Measurements from ENCODE around the gene UFSP1. TPM values are rescaled to one million over a fixed set of nuclear protein-coding genes. Genes with fewer than 3 reads are reported as not detected.

UFSP1 gene
- total and polyA plus RNA-seq, 10 of the 15 experiments (the other 5 are each of a cell fraction or from before 2014, with no cell fraction given) = 0.14 to 10.6 (median 2.8) TPM

- no peak for TF ChIP-seq RFX5 (IDR thresholded peaks at IDR 0.05; ENCODE audit: low read depth, low read length)
- TF ChIP-seq TBL1XR1 (IDR thresholded peaks at IDR 0.05; ENCODE audit: low read depth, low read length) = no peak
- TF ChIP-seq ZNF687 (IDR thresholded peaks at IDR 0.05) = 0 out of 2 replicates have a peak, but pooled peaks have one; percentile 29
- TF ChIP-seq SP1 (IDR thresholded peaks at IDR 0.05; ENCODE audit: low read depth, low read length) = no peak
- no peak; the same call in 1 of the 2 replicates for TF ChIP-seq HDGF (IDR thresholded peaks at IDR 0.05)
- no peak for TF ChIP-seq E4F1 (IDR thresholded peaks at IDR 0.05; ENCODE audit: borderline replicate concordance, partially characterized antibody)
- TF ChIP-seq KDM1A (IDR thresholded peaks at IDR 0.05; ENCODE audit: borderline replicate concordance) = no peak
- TF ChIP-seq SIX5 (IDR thresholded peaks at IDR 0.05; ENCODE audit: low read depth, low read length, severe bottlenecking) = no peak
- no peak for TF ChIP-seq ATF3 (IDR thresholded peaks at IDR 0.05; ENCODE audit: borderline replicate concordance, extremely low read depth, low read depth, low read length)
- TF ChIP-seq BCL11A (IDR thresholded peaks at IDR 0.05; ENCODE audit: low read depth, low read length) = no peak
- no peak for TF ChIP-seq NFYA (IDR thresholded peaks at IDR 0.05; ENCODE audit: borderline replicate concordance, low read depth, low read length)
- TF ChIP-seq CHD4 (IDR thresholded peaks at IDR 0.05) = no peak
- TF ChIP-seq HCFC1 (IDR thresholded peaks at IDR 0.05; ENCODE audit: low read length) = no peak; the same call in 1 of the 2 replicates
- no peak for TF ChIP-seq ASH2L (IDR thresholded peaks at IDR 0.05; ENCODE audit: borderline replicate concordance, low read depth)
- 0 out of 2 replicates have a peak, but pooled peaks have one; percentile 47 for TF ChIP-seq SMAD5 (IDR thresholded peaks at IDR 0.05; ENCODE audit: low read depth)
- no peak for TF ChIP-seq RELB (IDR thresholded peaks at IDR 0.05; ENCODE audit: low read depth)
- TF ChIP-seq MLLT1 (IDR thresholded peaks at IDR 0.05) = no peak
- TF ChIP-seq GATAD2B (conservative IDR thresholded peaks at IDR 0.05; ENCODE audit: low read depth) = peak; percentile 80
Observed at GRCh38 chr7:100888988-100889750, at the start of gene UFSP1 (continued).
